ENCODE results near the gene MIDN.

DNA sequence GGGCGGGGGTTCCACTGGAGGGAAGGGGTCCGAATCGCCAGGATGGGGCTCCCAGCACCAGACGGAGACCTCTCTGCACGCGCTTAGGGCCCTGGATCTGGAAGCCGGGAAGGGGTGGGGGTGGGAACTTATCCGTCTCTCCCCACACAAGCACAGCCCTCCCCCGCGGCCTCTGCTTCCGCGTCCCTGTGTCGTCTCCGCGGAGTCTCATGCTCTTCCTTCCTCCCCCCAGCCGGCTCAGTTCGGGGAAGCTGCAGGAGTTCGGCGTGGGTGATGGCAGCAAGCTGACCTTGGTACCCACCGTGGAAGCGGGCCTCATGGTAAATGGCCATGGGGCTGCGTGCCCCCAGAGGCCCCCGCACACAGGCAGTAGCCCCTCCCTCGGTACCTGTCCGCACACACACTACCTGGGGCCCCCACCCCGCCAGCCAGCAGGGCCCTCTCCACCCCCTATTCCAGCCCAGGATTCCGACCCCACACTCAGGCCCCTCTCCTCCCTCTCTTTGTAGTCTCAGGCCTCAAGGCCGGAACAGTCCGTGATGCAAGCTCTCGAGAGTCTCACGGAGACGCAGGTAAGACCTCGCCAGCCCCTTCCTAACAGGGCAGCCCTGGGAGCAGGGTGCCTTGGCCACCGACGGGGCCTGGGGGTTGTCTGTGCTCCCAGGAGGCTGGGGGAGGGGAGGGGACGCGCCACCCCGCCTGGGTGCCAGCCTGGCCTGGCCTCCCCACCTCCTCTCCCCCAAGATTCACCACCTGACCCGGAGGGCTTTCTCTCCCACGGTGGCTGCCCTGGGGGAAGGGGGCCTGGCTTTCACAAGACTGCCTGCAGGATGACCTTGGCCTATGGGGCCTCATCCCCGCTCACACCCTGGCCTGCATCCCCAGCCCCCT, 3.2 kb downstream of the MIDN start:
- TF ChIP-seq, protein P1, sequence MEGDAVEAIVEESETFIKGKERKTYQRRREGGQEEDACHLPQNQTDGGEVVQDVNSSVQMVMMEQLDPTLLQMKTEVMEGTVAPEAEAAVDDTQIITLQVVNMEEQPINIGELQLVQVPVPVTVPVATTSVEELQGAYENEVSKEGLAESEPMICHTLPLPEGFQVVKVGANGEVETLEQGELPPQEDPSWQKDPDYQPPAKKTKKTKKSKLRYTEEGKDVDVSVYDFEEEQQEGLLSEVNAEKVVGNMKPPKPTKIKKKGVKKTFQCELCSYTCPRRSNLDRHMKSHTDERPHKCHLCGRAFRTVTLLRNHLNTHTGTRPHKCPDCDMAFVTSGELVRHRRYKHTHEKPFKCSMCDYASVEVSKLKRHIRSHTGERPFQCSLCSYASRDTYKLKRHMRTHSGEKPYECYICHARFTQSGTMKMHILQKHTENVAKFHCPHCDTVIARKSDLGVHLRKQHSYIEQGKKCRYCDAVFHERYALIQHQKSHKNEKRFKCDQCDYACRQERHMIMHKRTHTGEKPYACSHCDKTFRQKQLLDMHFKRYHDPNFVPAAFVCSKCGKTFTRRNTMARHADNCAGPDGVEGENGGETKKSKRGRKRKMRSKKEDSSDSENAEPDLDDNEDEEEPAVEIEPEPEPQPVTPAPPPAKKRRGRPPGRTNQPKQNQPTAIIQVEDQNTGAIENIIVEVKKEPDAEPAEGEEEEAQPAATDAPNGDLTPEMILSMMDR (IDR thresholded peaks at IDR 0.05) = no peak
- TF ChIP-seq POLR2A (IDR thresholded peaks at IDR 0.05) (no peak), POLR2AphosphoS5 (IDR thresholded peaks at IDR 0.05) (peak in 2 of 3 donors; percentile 13 to 38)

Data from breast epithelium (tissue), 3 donors.